ENCODE measurements around the gene PPP1R16B.

GRCh38 chr20:38789503-38790199 is 15.8 kb upstream of the PPP1R16B start:
- no peak for TF ChIP-seq CTCF (IDR thresholded peaks at IDR 0.05)
- no peak for TF ChIP-seq POLR2A (IDR thresholded peaks at IDR 0.05)
- TF ChIP-seq POLR2AphosphoS5 (IDR thresholded peaks at IDR 0.05; ENCODE audit: insufficient read depth in 1 of 2, low read depth in 1 of 2): no peak

All from vagina (tissue), 2 donors.